Pulmonary artery endothelial cell (primary cell): ENCODE measurements around the gene RFTN1. TPM values are rescaled to one million over a fixed set of nuclear protein-coding genes. Genes with fewer than 3 reads are reported as not detected.

Source experiments
- DNase-seq: peaks from one replicate; pipeline ENCODE4 v3.0.0-alpha.2; 2011; ENCODE audit warnings: low read depth, low spot score
- total RNA-seq: library from RNA; depleted of rRNA; stranded (reverse); fragments of >200 nt; gene quantifications from 2 replicates; pipeline ENCODE4 v1.2.3, GENCODE V29; 2014

The RFTN1 gene
- total RNA-seq, 1 donor from 2014 or later: 30.1 TPM

- no peak for DNase-seq
These were observed 25.9 kb downstream of the RFTN1 start for GRCh38 chr3:16487511-16488175.

GRCh38 chr3:16486951-16487480 lies 26.5 kb downstream of the RFTN1 start:
- DNase-seq: no peak

GRCh38 chr3:16486201-16486600 lies 27.3 kb downstream of the RFTN1 start:
- no peak for DNase-seq

GRCh38 chr3:16485395-16485992 lies 28.0 kb downstream of the RFTN1 start:
- DNase-seq: no peak

GRCh38 chr3:16484984-16485383 lies 28.5 kb downstream of the RFTN1 start:
- DNase-seq: no peak

GRCh38 chr3:16484216-16484615 lies 29.3 kb downstream of the RFTN1 start:
- DNase-seq: peak; percentile 91

- DNase-seq: no peak
These were observed 30.5 kb downstream of the RFTN1 start for GRCh38 chr3:16482770-16483531.

- no peak for DNase-seq
These were observed 31.2 kb downstream of the RFTN1 start for GRCh38 chr3:16482194-16482769.

- DNase-seq: no peak
These were observed 32.0 kb downstream of the RFTN1 start for GRCh38 chr3:16481546-16481897.

GRCh38 chr3:16480861-16481545 lies 32.5 kb downstream of the RFTN1 start:
- no peak for DNase-seq

GRCh38 chr3:16478516-16478915 lies 35.0 kb downstream of the RFTN1 start:
- no peak for DNase-seq

GRCh38 chr3:16477521-16477920 lies 36.0 kb downstream of the RFTN1 start:
- no peak for DNase-seq

GRCh38 chr3:16477056-16477455 lies 36.4 kb downstream of the RFTN1 start:
- no peak for DNase-seq

- peak; percentile 61 for DNase-seq
These were observed 36.9 kb downstream of the RFTN1 start for GRCh38 chr3:16476636-16477035.

- no peak for DNase-seq
These were observed 37.7 kb downstream of the RFTN1 start for GRCh38 chr3:16475766-16476165.

GRCh38 chr3:16474920-16475319 lies 38.6 kb downstream of the RFTN1 start:
- no peak for DNase-seq

- no peak for DNase-seq
These were observed 39.3 kb downstream of the RFTN1 start for GRCh38 chr3:16474216-16474615.

- no peak for DNase-seq
These were observed 40.9 kb downstream of the RFTN1 start for GRCh38 chr3:16472593-16472992.

GRCh38 chr3:16471897-16472296 lies 41.6 kb downstream of the RFTN1 start:
- DNase-seq: no peak

GRCh38 chr3:16470590-16470989 lies 42.9 kb downstream of the RFTN1 start:
- DNase-seq: no peak

- no peak for DNase-seq
These were observed 45.0 kb downstream of the RFTN1 start for GRCh38 chr3:16468336-16469098.
